Transverse colon (tissue), 4 donors: ENCODE data around the gene CLRN2. TPM values are rescaled to one million over a fixed set of nuclear protein-coding genes. Genes with fewer than 3 reads are reported as not detected.

Experiments
- DNase-seq: peaks from one replicate; pipeline ENCODE4 v3.0.0-alpha.2; 2019
- H3K27ac ChIP-seq, 4 donors: fragments of 200-600 bp; sonication (generic); 2 replicates each; pipeline ENCODE4 v1.5.1; 2016 to 2018; ENCODE audit warnings: inconsistent platforms in 4 of 4
- H3K27me3 ChIP-seq: fragments of 200-600 bp; sonication (generic); 2 replicates; pipeline ENCODE4 v1.5.1; 2017; ENCODE audit warnings: inconsistent platforms
- H3K36me3 ChIP-seq, 4 donors: fragments of 200-600 bp; sonication (generic); 2 replicates each; pipeline ENCODE4 v1.5.1; 2017 to 2019; ENCODE audit warnings: inconsistent platforms in 4 of 4
- H3K4me1 ChIP-seq, 4 donors: fragments of 200-600 bp; sonication (generic); 2 replicates each; pipeline ENCODE4 v1.5.1; 2017 to 2020; ENCODE audit warnings: inconsistent platforms in 4 of 4
- H3K4me3 ChIP-seq, 4 donors: fragments of 200-600 bp; sonication (generic); 1 replicate in 1 of 4; 2 replicates in 3 of 4; pipeline versions ENCODE4 v1.5.1 to v1.6.1; 2017 to 2019; ENCODE audit warnings: inconsistent platforms in 4 of 4
- H3K9me3 ChIP-seq, 2 donors: fragments of 200-600 bp; sonication (generic); 2 replicates each; pipeline ENCODE4 v1.5.1; 2017 to 2019; ENCODE audit warnings: inconsistent platforms in 2 of 2
- CTCF ChIP-seq, 5 experiments: fragments of 200-600 bp in 3 of 5; fragments of 450-650 bp in 2 of 5; sonication (generic) in 3 of 5; IDR thresholded peaks; 1 replicate in 2 of 5; 2 replicates in 3 of 5; pipeline ENCODE4 v1.5.1; 2016 to 2017; ENCODE audit warnings: antibody characterized with exemption in 5 of 5, inconsistent platforms in 3 of 5, mild to moderate bottlenecking in 2 of 5, moderate library complexity in 1 of 5
- EP300 ChIP-seq: sonication (generic); formaldehyde crosslinking; IDR thresholded peaks from one replicate; pipeline ENCODE4 v1.6.1; 2017; ENCODE audit warnings: antibody characterized with exemption, low read depth
- POLR2A ChIP-seq: fragments of 450-650 bp; IDR thresholded peaks from one replicate; pipeline ENCODE4 v1.6.1; 2016; ENCODE audit warnings: antibody characterized with exemption, mild to moderate bottlenecking, moderate library complexity
- POLR2AphosphoS5 ChIP-seq, 3 donors: sonication (generic); formaldehyde crosslinking; IDR thresholded peaks; one replicate each; pipeline ENCODE4 v1.6.1; 2016; ENCODE audit warnings: antibody characterized with exemption in 3 of 3
- WGBS, 2 donors: methylation state at CpG; one replicate each; pipeline ENCODE4 v1.1.5; 2018; ENCODE audit warnings: low coverage in 1 of 2; 5-methylcytosine and 5-hydroxymethylcytosine counted together
- in situ Hi-C, 4 donors: fragments of 200-750 bp; cut with MboI; loops; one replicate each; pipeline versions ENCODE4 v1.15.0 to v1.15.1; 2017; ENCODE audit warnings: low sequenced_read_pairs in 3 of 4, low pct_ligation_motif_present in 1 of 4, low pct_unique_long_range_greater_than_20kb in 1 of 4
- intact Hi-C: fragments of 100-400 bp; cut with DNase I; formaldehyde crosslinking; loops from one replicate; pipeline ENCODE4 v1.15.1; 2023; ENCODE audit warnings: low total_unique reads
- total RNA-seq, 4 donors: library from RNA; depleted of rRNA; stranded (reverse); fragments of >200 nt; gene quantifications; one replicate each; pipeline ENCODE4 v1.1.0, GENCODE V29; 2016

CLRN2 gene
- total RNA-seq, 4 donors from 2014 or later: not detected

- H3K36me3 ChIP-seq: no peaks in the 10 kb centered on the region
- intact Hi-C loops (loop anchor here (5.0 kb wide), 1 partner anchor 91 kb away; no protein-coding TSS in a partner anchor), in situ Hi-C loops (loop anchor here in 3 of 4 donors (10.0 to 25.0 kb wide), 3 partner anchors 259 to 1049 kb away; no protein-coding TSS in a partner anchor)
- H3K4me3 ChIP-seq: no peak overlapping the region
- WGBS, 2 donors: 85% methylated on average over 4 to 10 of the region's 10 CpGs
- no peak for DNase-seq
- no peaks in the 10 kb centered on the region for H3K27me3 ChIP-seq
- TF ChIP-seq EP300: no peak
- no peak for TF ChIP-seq CTCF (IDR thresholded peaks at IDR 0.05)
- TF ChIP-seq POLR2A: no peak
- no peak for TF ChIP-seq POLR2AphosphoS5 (IDR thresholded peaks at IDR 0.05)
- peaks cover 0 to 4% (median 0%) of the 10 kb centered on the region in 4 donors for H3K4me1 ChIP-seq
- no peak overlapping the region for H3K27ac ChIP-seq
- H3K9me3 ChIP-seq: no peaks in the 10 kb centered on the region
Observed at GRCh38 chr4:17546222-17546621, 31.3 kb downstream of the CLRN2 start.

GRCh38 chr4:17546678-17547077, 31.7 kb downstream of the CLRN2 start:
- H3K9me3 ChIP-seq: no peaks in the 10 kb centered on the region
- 81% methylated on average over 12 of the region's 12 CpGs; no CpG with 5 or more reads in 1 of the 2 donors for WGBS, 2 donors
- TF ChIP-seq CTCF (IDR thresholded peaks at IDR 0.05) (no peak), POLR2AphosphoS5 (IDR thresholded peaks at IDR 0.05) (no peak), POLR2A (no peak), EP300 (no peak)
- in situ Hi-C loops (loop anchor here in 3 of 4 donors (10.0 to 25.0 kb wide), 3 partner anchors 258 to 1048 kb away; no protein-coding TSS in a partner anchor), intact Hi-C loops (loop anchor here (5.0 kb wide), 1 partner anchor 91 kb away; no protein-coding TSS in a partner anchor)
- H3K4me3 ChIP-seq: no peak overlapping the region
- H3K27me3 ChIP-seq: no peaks in the 10 kb centered on the region
- H3K36me3 ChIP-seq: no peaks in the 10 kb centered on the region
- DNase-seq: no peak
- H3K4me1 ChIP-seq: peaks cover 0 to 4% (median 0%) of the 10 kb centered on the region in 4 donors
- H3K27ac ChIP-seq: no peak overlapping the region

- Histone ChIP-seq H3K27me3 (no peaks in the 10 kb centered on the region), H3K36me3 (no peaks in the 10 kb centered on the region), H3K9me3 (no peaks in the 10 kb centered on the region), H3K4me1 (no peaks in the 10 kb centered on the region), H3K27ac (no peak overlapping the region), H3K4me3 (no peak overlapping the region)
- intact Hi-C loops: no loop called here
- no peak for DNase-seq
- TF ChIP-seq POLR2AphosphoS5 (IDR thresholded peaks at IDR 0.05) (no peak), EP300 (no peak), POLR2A (no peak), CTCF (IDR thresholded peaks at IDR 0.05) (no peak)
- in situ Hi-C loops: loop anchor here in 2 of 4 donors (10.0 to 25.0 kb wide), 4 partner anchors 237 to 1037 kb away; partner anchors contain the start of genes FAM184B (in 1 of the 2) and LCORL (in 1 of the 2)
- 82 to 90% methylated on average over 3 of the region's 3 CpGs for WGBS, 2 donors
Observed at GRCh38 chr4:17550549-17550948, 35.6 kb downstream of the CLRN2 start.

GRCh38 chr4:17552427-17552826, 37.5 kb downstream of the CLRN2 start:
- Histone ChIP-seq H3K27ac (no peak overlapping the region), H3K4me3 (no peak overlapping the region), H3K4me1 (no peaks in the 10 kb centered on the region), H3K36me3 (no peaks in the 10 kb centered on the region), H3K9me3 (no peaks in the 10 kb centered on the region), H3K27me3 (no peaks in the 10 kb centered on the region)
- TF ChIP-seq POLR2A: no peak
- TF ChIP-seq POLR2AphosphoS5 (IDR thresholded peaks at IDR 0.05): no peak
- no peak for TF ChIP-seq EP300
- no peak for TF ChIP-seq CTCF (IDR thresholded peaks at IDR 0.05)
- no peak for DNase-seq
- intact Hi-C loops: no loop called here
- WGBS, 2 donors: 49 to 73% methylated on average over 3 to 5 of the region's 5 CpGs
- in situ Hi-C loops: loop anchor here in 2 of 4 donors (10.0 to 25.0 kb wide), 4 partner anchors 235 to 1035 kb away; partner anchors contain the start of genes FAM184B (in 1 of the 2) and LCORL (in 1 of the 2)
